K562 (cell line): Measurements from ENCODE around the gene CBX2. TPM values are rescaled to one million over a fixed set of nuclear protein-coding genes. Genes with fewer than 3 reads are reported as not detected.
A peak's percentile ranks its signal among the peaks of the same experiment; 100 is the strongest.

Experiments
- ASH1L ChIP-seq: fragments of 450-650 bp; IDR thresholded peaks from 2 replicates; pipeline ENCODE4 v1.6.1; 2018; ENCODE audit warnings: borderline replicate concordance, mild to moderate bottlenecking, low read depth; ENCODE audit not compliant: partially characterized antibody
- CBX2 ChIP-seq: fragments of 200-600 bp; sonication (generic); IDR thresholded peaks from one replicate; pipeline ENCODE4 v1.6.1; 2012; ENCODE audit warnings: mild to moderate bottlenecking, low read length, inconsistent platforms; ENCODE audit not compliant: insufficient read depth, poor library complexity, severe bottlenecking
- CREBBP ChIP-seq: IDR thresholded peaks from one replicate; pipeline ENCODE4 v1.6.1; 2012; ENCODE audit warnings: low read depth, mild to moderate bottlenecking, control low read depth, inconsistent platforms, low read length
- ETV5 ChIP-seq: sonication (generic); formaldehyde crosslinking; IDR thresholded peaks from 2 replicates; pipeline ENCODE4 v1.4.0; 2020; ENCODE audit warnings: low read depth, mild to moderate bottlenecking, missing genetic modification reagents
- FOXK2 ChIP-seq, 2 experiments: fragments of 450-650 bp; IDR thresholded peaks in 1 of 2; conservative IDR thresholded peaks in 1 of 2; 2 replicates each; pipeline ENCODE4 v1.6.1; 2016; ENCODE audit warnings: low read depth in 2 of 2, mild to moderate bottlenecking in 1 of 2
- JUN ChIP-seq, 2 experiments: sonication (generic) in 1 of 2; formaldehyde crosslinking in 1 of 2; IDR thresholded peaks; 2 replicates each; pipeline versions ENCODE4 v1.6.1 to v1.8.0; 2012 to 2022; ENCODE audit warnings: borderline replicate concordance in 2 of 2, mild to moderate bottlenecking in 2 of 2, improper control_type of control experiment in 1 of 2, low read depth in 1 of 2, low read length in 1 of 2, missing genetic modification reagents in 1 of 2
- KDM1A ChIP-seq, 2 experiments: fragments of 450-650 bp; IDR thresholded peaks; 2 replicates each; pipeline ENCODE4 v1.6.1; 2016; ENCODE audit warnings: mild to moderate bottlenecking in 2 of 2
- RCOR1 ChIP-seq, 2 experiments: IDR thresholded peaks; 2 replicates each; pipeline ENCODE4 v1.6.1; 2012; ENCODE audit warnings: low read depth in 2 of 2, low read length in 2 of 2, borderline replicate concordance in 1 of 2, improper control_type of control experiment in 1 of 2
- SPI1 ChIP-seq: IDR thresholded peaks from 2 replicates; pipeline ENCODE4 v1.6.1; 2011; ENCODE audit warnings: low read depth, low read length, control low read depth, borderline replicate concordance
- SUPT5H ChIP-seq: fragments of 450-650 bp; IDR thresholded peaks from 2 replicates; pipeline ENCODE4 v1.6.1; 2016
- ZNF77 ChIP-seq: fragments of 250-450 bp; sonication (Bioruptor Pico); IDR thresholded peaks from 2 replicates; pipeline ENCODE4 v1.5.0; 2020
- ZNF79 ChIP-seq: fragments of 250-450 bp; sonication (Bioruptor Pico); IDR thresholded peaks from 2 replicates; pipeline ENCODE4 v1.4.0; 2020; ENCODE audit warnings: low read depth, mild to moderate bottlenecking, moderate library complexity
- polyA plus RNA-seq, 8 experiments: library from polyadenylated mRNA; depleted of rRNA in 4 of 8; stranded (reverse) in 5 of 8; unstranded in 3 of 8; fragments of >200 nt; fragmentation: Nextera tagmentation in 2 of 8; fragmentation: Illumina TruSeq in 1 of 8; extraction: Ambion mirVana in 2 of 8; extraction: Trizol in 1 of 8; gene quantifications; 2 replicates each; pipeline versions ENCODE4 v1.2.1 to v1.2.3, GENCODE V29; 2011 to 2014; ENCODE audit warnings: inconsistent platforms in 1 of 8, missing spikeins in 1 of 8
- total RNA-seq, 7 experiments: library from RNA; depleted of rRNA in 6 of 7; stranded (reverse); fragments of >200 nt in 6 of 7; fragmentation: Illumina TruSeq in 2 of 7; extraction: Trizol in 2 of 7; gene quantifications; 2 replicates each; pipeline versions ENCODE4 v1.2.1 to v1.2.3, GENCODE V29; 2011 to 2021; ENCODE audit warnings: low replicate concordance in 1 of 7
- TF ChIP-seq, protein P1 (sequence below), 2 experiments: fragments of 450-650 bp in 1 of 2; sonication (generic) in 1 of 2; formaldehyde crosslinking in 1 of 2; IDR thresholded peaks; 2 replicates each; pipeline versions ENCODE4 v1.7.1 to v1.9.0; 2016 to 2022; ENCODE audit warnings: inconsistent platforms in 1 of 2, mild to moderate bottlenecking in 1 of 2, missing genetic modification reagents in 1 of 2
- TF ChIP-seq, protein P2 (sequence below): IDR thresholded peaks from 3 replicates; pipeline ENCODE4 v1.6.1; 2011; ENCODE audit warnings: borderline replicate concordance, mild to moderate bottlenecking, moderate library complexity; ENCODE audit not compliant: insufficient read length; ENCODE audit errors: extremely low read depth

The CBX2 gene
- total and polyA plus RNA-seq, 9 of the 15 experiments (the other 6 are each of a cell fraction or from before 2014, with no cell fraction given) = 0.66 to 26.9 (median 13.9) TPM

DNA sequence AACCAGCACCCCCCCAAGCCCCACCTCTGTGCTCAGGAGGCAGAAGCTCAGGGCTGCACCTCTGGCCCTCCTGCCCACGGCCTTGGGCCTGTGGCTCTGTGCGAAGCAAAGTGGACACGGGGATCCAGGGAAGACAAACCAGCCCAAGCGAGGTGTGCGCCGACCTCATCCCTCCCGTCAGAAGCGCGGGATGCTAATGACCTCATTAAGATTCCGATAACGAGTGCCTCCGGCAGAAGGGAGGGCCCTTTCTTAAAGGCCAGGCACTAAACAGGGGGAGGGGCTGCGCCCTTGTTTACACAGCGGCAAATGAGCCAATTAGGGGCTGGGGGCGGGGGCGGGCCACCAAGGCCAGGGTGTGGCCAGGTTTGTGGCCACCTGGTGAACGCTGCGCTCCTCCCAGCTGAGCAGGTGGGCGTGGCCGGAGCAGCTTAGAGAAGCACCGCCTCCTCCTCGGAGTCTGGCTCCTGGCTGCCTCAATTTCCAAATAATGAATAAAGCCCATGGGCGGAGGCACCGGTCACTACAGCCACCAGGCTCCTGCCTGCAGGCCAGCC lies 58.1 kb downstream of the CBX2 start (continued):
- TF ChIP-seq, protein P1, sequence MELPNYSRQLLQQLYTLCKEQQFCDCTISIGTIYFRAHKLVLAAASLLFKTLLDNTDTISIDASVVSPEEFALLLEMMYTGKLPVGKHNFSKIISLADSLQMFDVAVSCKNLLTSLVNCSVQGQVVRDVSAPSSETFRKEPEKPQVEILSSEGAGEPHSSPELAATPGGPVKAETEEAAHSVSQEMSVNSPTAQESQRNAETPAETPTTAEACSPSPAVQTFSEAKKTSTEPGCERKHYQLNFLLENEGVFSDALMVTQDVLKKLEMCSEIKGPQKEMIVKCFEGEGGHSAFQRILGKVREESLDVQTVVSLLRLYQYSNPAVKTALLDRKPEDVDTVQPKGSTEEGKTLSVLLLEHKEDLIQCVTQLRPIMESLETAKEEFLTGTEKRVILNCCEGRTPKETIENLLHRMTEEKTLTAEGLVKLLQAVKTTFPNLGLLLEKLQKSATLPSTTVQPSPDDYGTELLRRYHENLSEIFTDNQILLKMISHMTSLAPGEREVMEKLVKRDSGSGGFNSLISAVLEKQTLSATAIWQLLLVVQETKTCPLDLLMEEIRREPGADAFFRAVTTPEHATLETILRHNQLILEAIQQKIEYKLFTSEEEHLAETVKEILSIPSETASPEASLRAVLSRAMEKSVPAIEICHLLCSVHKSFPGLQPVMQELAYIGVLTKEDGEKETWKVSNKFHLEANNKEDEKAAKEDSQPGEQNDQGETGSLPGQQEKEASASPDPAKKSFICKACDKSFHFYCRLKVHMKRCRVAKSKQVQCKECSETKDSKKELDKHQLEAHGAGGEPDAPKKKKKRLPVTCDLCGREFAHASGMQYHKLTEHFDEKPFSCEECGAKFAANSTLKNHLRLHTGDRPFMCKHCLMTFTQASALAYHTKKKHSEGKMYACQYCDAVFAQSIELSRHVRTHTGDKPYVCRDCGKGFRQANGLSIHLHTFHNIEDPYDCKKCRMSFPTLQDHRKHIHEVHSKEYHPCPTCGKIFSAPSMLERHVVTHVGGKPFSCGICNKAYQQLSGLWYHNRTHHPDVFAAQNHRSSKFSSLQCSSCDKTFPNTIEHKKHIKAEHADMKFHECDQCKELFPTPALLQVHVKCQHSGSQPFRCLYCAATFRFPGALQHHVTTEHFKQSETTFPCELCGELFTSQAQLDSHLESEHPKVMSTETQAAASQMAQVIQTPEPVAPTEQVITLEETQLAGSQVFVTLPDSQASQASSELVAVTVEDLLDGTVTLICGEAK (IDR thresholded peaks at IDR 0.05) = no peak
- TF ChIP-seq, protein P1 (CRISPR knock-in tag; IDR thresholded peaks at IDR 0.05) = no peak
- TF ChIP-seq, protein P2, sequence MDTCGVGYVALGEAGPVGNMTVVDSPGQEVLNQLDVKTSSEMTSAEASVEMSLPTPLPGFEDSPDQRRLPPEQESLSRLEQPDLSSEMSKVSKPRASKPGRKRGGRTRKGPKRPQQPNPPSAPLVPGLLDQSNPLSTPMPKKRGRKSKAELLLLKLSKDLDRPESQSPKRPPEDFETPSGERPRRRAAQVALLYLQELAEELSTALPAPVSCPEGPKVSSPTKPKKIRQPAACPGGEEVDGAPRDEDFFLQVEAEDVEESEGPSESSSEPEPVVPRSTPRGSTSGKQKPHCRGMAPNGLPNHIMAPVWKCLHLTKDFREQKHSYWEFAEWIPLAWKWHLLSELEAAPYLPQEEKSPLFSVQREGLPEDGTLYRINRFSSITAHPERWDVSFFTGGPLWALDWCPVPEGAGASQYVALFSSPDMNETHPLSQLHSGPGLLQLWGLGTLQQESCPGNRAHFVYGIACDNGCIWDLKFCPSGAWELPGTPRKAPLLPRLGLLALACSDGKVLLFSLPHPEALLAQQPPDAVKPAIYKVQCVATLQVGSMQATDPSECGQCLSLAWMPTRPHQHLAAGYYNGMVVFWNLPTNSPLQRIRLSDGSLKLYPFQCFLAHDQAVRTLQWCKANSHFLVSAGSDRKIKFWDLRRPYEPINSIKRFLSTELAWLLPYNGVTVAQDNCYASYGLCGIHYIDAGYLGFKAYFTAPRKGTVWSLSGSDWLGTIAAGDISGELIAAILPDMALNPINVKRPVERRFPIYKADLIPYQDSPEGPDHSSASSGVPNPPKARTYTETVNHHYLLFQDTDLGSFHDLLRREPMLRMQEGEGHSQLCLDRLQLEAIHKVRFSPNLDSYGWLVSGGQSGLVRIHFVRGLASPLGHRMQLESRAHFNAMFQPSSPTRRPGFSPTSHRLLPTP = no peak
- no peak for TF ChIP-seq CBX2
- TF ChIP-seq ZNF79 (CRISPR knock-in tag) = no peak
- no peak for TF ChIP-seq ASH1L
- peak; percentile 65 for TF ChIP-seq SUPT5H
- no peak for TF ChIP-seq ETV5
- no peak for TF ChIP-seq CREBBP
- TF ChIP-seq KDM1A (IDR thresholded peaks at IDR 0.05) = peak in 1 of 2 experiments; percentile 24; a peak in 1 of 4 replicates
- TF ChIP-seq SPI1 = no peak
- peak in 1 of 2 experiments; percentile 81; a peak in 2 of 4 replicates for TF ChIP-seq RCOR1 (IDR thresholded peaks at IDR 0.05; ENCODE audit: borderline replicate concordance in 1 of 2, low read depth in 2 of 2, low read length in 2 of 2)
- TF ChIP-seq JUN (IDR thresholded peaks at IDR 0.05; ENCODE audit: borderline replicate concordance, low read depth, low read length) = peak; percentile 76; the same call in 1 of the 2 replicates
- 0 out of 2 replicates have a peak, but pooled peaks have one; percentile 58 for TF ChIP-seq JUN (CRISPR knock-in tag; IDR thresholded peaks at IDR 0.05; ENCODE audit: borderline replicate concordance)
- TF ChIP-seq ZNF77 (CRISPR knock-in tag) = no peak
- TF ChIP-seq FOXK2 (conservative IDR thresholded peaks at IDR 0.05 in 1 of 2, IDR thresholded peaks at IDR 0.05 in 1 of 2; ENCODE audit: low read depth in 2 of 2) = peak; percentile 97 to 98
